Mammary epithelial cell (primary cell): ENCODE data around the gene LRIT3.

Experiments used
- CTCF ChIP-seq, 2 donors: IDR thresholded peaks in 1 of 2; conservative IDR thresholded peaks in 1 of 2; 2 replicates each; pipeline ENCODE4 v1.5.1; 2011 to 2012; ENCODE audit warnings: inconsistent platforms in 2 of 2, low read length in 2 of 2, mild to moderate bottlenecking in 2 of 2, control low read depth in 1 of 2, low read depth in 1 of 2; ENCODE audit not compliant: insufficient read depth in 1 of 2; ENCODE audit errors: extremely low read depth in 1 of 2
- EZH2 ChIP-seq: IDR thresholded peaks from 2 replicates; pipeline ENCODE4 v1.6.1; 2012; ENCODE audit warnings: low read length, inconsistent platforms, borderline replicate concordance

GRCh38 chr4:109875106-109875505 lies 27.2 kb downstream of the LRIT3 start:
- TF ChIP-seq CTCF (conservative IDR thresholded peaks at IDR 0.05 in 1 of 2, IDR thresholded peaks at IDR 0.05 in 1 of 2; ENCODE audit: extremely low read depth in 1 of 2, insufficient read depth in 1 of 2, low read depth in 1 of 2, low read length in 2 of 2): no peak
- TF ChIP-seq EZH2: no peak
